GM21825 (cell line): Measurements from ENCODE around the gene CD79A.

Source experiments
- ATAC-seq: cut with Tn5 transposase; IDR thresholded peaks from one replicate; pipeline ENCODE4 v1.9.1; 2021; ENCODE audit warnings: mild to moderate bottlenecking, moderate library complexity; ENCODE audit not compliant: unreplicated experiment

The CD79A gene

DNA sequence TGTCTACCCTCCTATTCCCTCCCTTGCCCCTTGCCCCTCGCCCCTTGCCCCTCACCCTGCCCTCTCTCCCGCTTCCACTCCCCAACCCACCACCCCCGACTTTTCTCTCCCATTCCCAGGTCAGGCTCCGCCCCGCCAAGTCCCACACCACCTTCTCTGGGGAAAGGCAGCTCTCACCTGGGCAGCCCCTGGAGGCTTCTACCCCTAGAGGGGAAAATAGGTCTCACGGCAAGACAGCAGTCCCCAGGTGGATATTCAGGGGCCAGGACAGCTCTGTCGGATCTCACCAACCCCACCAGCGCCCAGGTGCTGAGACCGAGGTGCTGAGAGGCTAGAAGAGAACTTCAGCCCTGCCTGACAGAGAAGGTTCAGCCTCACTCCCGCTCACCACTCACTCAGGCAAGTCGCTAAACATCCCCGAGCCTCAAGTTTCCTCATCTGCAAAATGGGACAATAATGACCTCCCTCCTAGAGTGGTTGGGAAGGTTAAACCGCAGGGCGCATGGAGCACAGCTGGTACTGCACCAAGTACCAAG is 52.5 kb downstream of the CD79A start:
- no peak for ATAC-seq

DNA sequence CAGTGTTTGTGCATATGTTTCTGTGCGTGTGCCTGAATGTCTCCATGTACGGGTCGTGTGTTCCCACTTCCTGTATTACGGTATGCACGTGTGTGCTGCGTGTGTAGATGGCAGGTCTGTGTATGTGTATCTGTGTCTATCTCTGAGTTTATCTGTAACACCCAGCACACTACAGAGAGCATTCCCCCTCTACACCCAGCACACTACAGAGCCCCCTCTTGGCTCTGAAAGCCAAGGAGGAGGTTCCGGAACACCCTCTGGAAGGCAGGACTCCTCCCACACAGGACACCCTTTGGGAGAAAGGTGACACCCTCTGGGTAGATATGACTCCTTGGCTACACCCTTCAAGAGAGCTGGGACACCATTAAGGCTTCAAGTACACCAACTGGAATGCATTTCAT is 53.2 kb downstream of the CD79A start:
- ATAC-seq: no peak
